ENCODE results near the gene FOSL2. TPM values are rescaled to one million over a fixed set of nuclear protein-coding genes. Genes with fewer than 3 reads are reported as not detected.

FOSL2 gene
- total RNA-seq, 1 experiment from 2014 or later = 44.8 TPM

DNA sequence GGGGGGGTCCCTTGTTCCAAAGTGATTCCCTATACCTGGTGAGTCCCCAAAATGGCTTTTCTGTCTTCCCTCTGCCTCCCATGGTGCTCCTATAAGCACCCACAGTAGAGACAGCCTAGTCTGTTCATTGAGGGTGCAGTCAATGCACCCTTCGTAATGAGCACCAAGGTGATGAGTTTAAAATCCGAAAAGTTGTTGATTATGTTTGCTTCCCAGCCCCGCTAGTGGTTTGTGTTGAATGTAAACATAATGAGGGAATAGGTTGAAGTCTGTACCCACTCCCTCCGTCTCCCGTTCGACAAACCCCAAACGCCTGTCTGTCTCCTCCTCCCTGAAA lies 2.3 kb downstream of the FOSL2 start:
- DNase-seq (ENCODE audit: low read depth) = no peak

DNA sequence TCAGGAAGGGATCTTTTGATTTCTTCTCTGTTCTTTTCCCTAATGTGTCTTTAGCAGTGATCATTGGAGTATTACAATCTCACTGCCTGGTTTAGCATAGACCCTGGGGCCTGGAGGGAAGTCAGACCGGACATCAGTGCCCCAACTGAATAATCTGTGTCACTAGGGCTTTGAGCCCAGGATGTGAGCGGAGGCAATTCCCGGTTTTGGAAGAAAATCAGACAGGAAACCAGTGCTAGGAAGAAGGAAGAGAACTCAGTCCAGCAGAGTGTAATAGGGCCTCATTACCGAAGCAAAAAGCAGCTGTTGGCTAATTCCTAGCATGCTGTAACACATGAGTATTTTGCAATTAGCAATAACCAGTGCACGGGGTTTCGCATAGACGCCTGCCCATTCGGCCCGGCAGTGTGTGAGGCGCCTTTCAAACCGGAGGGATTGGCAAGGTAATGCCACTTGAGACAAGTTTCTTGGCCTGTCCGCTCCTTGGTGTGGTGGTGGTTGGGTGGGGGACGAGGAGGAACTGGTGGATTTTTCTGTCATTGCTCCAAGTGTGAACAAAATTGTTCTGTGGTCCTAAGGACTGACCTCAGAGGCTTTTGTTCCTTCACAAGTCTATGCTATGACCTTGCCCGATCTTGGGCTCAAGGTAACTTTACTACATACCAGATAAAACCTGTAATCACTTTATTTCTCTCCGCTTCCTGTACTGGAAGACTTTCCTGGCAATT lies 2.8 kb downstream of the FOSL2 start:
- peak; percentile 72 for DNase-seq (ENCODE audit: low read depth)

DNA sequence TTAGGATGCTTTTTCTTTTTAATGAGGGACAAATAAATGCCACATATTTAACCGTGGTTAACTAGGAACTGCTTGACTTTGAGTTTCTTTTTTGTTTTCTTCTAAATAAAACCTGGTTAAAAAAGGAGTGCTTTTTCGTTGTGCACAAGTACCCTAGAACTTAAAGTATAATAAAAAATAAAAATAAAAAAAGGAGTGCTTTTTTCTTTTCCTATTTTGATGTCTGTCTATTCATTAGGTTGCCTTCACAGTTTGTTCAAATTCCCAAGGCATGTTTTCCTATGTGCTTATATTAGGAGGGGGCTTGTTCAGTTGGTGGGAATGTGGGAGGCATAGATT lies 4.4 kb downstream of the FOSL2 start:
- no peak for DNase-seq (ENCODE audit: low read depth)

DNA sequence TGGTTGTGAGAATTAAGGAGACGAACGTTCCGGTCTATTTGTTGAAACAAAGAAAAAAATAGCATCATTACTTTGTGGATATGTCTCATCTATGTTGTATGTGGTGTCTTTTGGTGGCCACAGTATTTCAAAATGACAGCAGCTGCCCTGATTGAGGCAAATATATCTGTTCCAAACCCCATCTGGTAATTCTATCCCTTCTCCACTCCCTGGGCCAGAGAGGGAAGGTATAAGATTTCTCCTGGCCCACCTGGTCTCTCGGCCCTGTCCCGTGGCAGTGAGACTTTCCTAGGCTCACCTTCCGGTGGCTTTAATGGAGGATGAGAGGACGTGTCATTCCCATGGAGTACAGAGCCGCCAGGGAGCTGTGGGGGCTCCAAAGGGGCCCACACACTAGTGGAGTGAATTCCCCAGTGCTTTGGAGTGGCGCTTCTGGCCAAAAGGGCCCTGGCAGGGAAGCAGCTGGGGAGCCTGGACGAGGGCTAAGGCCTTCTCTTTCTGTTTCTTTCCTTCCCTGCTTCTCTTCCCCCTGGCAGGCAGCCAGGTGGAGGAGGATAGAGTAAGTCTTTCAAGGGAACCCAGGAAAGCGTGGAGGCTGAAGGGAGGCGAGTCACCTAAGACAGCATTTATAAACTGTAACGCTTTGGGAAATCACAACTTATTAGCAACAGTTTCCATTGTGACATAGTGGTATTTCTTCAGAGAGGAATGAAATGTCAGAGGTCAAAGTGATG lies 5.6 kb downstream of the FOSL2 start:
- peak; percentile 73 for DNase-seq (ENCODE audit: low read depth)

DNA sequence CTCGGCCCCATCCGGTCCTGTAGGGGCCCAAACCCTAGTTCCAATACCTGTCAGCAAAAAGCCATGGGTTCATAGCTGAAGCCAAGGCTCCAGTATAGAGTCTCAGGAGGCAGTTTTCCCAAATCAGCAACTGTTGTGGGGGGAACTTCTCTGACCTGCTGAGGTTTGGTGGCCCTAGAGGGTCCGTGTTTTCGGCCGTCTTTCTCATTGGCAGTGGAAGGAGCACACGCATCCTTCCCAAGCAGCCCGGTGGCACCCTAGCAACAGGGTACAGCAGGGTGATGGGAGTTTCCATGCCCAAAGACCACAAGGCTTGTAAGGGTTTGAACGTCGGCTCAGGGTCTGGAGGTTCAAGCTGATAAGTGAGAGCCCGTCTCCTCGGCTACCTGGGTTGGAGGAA lies 6.6 kb downstream of the FOSL2 start:
- DNase-seq (ENCODE audit: low read depth) = no peak

DNA sequence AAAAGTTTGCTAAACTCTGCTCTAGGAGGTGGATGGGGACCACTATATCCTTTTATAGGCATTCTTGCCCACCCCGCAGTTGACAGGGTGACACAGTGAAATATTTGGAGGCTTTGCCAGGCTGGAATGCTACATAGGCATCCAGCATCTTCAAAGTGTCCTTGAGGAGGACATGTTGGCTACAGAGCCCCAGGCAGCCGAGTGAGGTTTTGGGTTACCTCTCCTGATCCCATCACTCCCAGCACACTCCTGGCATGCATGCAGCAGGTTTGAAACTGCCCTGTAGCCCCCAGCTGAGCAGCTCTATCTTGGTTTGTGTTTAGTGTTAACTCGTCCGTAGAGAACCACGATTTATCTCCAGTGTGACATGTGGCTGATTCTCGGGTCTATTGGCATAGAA lies 7.3 kb downstream of the FOSL2 start:
- peak; percentile 50 for DNase-seq (ENCODE audit: low read depth)

DNA sequence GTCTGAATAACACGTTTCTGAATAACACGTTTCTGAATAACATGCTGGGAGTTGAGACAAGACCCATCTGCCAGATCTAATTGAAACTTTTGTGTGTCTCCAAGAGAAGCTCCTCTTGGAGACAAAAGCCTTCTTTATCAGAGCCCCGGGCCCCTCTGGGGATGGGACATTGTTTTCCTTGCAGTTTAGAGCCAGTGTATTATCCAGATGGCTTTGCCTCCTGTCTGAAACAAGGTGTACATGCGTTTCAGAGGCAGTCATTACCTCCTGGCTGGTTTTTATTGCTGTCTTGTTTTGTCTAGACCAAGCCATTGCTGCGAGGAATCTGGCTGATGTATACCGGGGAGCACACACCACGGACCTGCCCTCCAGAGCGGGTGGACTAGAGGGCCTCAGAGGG lies 7.8 kb downstream of the FOSL2 start:
- DNase-seq (ENCODE audit: low read depth) = no peak

DNA sequence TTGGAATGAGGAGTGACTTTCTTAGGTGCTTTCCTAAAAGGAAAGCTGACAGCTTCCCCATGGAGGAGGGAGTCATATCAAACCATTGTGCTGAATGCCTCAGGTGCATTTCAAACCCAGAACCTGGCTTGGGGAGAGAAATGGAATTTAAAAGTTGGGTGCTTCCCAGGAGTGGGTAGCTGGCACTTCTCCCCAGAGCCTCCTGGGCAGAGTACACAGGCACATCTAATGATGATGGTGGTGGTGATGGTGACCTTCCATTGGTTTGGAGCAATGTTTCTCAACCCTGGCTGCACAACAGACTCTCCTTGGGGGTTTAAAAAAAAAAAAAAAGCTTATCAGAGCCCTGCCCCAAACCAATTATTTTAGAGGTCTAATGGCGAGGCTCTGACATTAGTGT lies 8.3 kb downstream of the FOSL2 start:
- no peak for DNase-seq (ENCODE audit: low read depth)

DNA sequence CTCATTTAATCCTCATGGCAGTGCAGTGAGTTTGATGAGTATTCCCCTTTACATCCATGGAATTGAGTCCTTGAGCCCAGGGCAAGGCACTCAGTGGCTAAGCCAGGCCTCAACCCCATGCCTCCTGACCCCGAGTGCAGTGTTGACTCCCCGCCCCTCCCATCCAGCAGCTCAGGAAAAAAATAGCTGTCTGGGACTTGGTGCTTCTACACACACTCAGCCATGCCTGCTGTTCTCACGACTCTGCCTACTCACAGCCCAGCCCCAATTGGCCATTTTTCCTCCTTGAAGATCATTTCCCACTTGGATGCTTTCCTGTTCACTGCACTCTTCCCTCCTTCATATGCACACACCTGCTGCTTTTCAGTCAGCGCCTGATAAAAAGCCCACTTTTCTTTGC lies 8.8 kb downstream of the FOSL2 start:
- no peak for DNase-seq (ENCODE audit: low read depth)

DNA sequence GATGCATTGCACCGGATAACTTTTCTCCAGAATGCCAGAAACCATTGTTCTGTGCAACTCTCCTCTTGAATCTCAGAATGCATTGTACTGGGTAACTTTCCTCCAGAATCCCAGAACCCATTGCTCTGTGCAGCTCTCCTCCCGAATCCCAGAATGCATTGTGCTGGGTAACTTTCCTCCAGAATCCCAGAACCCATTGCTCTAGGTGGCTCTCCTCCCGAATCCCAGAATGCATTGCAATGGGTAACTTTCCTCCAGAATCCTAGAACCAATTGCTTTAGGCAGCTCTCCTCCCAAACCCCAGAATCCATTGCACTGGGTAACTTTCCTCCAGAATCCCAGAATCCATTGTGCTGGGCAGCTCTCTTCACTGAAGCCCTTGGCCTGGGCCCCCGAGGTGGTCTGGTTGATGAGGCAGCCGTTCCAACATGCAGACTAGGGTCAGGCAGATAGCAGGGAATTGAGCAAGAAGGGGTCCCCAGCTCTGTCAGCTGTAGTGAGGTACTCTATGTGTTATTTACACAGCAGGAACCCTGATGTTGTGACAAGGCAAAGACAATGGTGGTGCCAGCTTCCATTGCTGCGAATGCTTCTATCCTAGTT lies 9.4 kb downstream of the FOSL2 start:
- DNase-seq (ENCODE audit: low read depth) = no peak

DNA sequence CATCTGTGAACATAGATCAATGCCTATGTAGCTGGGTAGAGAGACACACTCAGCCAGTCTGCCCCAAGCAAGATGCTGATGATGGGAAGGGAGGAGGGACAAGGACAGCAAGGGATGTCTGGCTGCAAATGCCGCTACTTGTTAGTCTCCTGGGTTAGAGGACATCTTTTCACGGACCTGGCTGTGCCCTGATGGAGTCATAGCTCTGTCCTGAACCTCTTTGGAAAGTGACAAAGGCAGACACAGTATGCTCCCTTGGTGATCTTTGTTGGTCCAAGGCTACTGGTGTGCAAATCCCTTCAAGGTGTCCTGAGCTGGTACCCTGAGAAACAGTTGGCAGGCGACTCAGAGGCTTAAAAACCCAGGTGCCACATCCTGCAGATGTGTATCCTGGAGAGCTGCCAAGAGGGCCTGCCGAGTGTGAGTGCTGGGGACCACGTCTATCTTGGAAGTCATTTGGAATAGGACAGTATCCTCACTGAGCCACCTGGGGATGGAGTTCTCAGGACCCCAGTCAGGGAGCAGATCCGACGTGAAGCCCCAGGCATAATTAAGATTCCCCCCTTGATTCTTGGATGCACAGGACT lies 10.8 kb downstream of the FOSL2 start:
- DNase-seq (ENCODE audit: low read depth) = peak; percentile 51

DNA sequence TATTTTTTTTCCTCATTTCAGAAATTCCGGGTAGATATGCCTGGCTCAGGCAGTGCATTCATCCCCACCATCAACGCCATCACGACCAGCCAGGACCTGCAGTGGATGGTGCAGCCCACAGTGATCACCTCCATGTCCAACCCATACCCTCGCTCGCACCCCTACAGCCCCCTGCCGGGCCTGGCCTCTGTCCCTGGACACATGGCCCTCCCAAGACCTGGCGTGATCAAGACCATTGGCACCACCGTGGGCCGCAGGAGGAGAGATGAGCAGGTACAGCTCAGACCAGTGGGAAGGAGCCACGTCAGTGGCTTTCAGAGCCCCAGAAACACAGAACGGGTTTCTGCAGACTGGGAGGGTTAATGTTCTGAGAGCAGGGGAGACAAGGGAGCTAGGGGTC lies 11.4 kb downstream of the FOSL2 start:
- no peak for DNase-seq (ENCODE audit: low read depth)

DNA sequence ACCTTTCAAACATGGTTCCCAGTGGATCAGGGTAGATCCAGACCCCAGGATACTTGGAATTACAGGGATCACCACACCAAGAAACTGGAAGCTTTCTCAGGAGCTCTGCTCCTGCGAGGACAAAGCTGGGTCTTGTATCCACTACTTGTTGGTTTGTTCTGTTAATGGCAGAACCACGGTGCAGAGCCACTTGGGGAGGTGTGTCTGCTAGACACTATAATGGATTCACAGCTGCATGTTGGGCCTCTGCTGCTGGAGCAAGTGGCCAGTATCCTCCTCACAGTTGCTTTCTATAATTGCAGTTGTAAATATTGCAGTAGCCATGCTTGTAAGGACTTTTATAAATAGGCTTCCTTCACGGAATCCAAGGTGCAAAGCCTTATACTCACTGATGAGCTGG lies 12.9 kb downstream of the FOSL2 start:
- DNase-seq (ENCODE audit: low read depth) = no peak

DNA sequence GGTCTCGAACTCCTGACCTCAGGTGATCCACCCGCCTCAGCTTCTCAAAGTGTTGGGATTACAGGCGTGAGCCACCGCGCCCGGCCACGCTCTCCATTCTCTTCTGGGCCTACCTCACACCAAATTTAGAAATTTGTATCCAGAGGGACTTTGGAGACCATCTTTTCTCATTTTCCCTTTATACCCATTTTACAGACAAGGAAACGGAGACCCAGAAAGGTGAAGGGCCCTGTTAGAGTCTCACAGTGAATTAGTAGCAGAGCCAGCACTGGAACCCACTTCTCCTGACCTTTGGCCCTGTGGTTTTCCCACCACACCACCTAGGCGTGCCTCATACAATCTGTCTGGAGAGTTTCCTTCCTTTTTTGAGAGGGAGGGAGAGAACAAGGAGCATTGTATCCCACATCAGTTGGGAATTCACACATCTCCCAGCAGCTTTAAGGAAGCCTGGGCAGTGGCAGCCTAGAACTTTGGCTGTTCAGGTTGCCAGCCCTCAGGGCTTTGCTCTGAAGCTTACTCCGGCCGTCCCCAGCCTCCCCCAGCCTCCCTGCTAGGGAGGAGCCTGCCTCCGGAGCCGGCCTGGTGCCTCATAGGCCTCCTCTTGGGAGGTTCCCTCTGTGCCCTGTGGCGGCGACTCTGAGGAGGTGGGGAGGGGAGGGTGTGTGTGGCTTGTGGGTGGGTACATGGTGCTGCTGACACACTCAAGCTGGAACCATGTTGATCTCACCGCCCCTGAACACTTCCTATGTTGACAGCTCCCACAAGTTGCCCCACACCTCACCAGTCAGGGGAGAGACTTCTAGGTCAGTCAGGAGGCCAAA lies 13.8 kb downstream of the FOSL2 start:
- DNase-seq (ENCODE audit: low read depth) = peak; percentile 96

DNA sequence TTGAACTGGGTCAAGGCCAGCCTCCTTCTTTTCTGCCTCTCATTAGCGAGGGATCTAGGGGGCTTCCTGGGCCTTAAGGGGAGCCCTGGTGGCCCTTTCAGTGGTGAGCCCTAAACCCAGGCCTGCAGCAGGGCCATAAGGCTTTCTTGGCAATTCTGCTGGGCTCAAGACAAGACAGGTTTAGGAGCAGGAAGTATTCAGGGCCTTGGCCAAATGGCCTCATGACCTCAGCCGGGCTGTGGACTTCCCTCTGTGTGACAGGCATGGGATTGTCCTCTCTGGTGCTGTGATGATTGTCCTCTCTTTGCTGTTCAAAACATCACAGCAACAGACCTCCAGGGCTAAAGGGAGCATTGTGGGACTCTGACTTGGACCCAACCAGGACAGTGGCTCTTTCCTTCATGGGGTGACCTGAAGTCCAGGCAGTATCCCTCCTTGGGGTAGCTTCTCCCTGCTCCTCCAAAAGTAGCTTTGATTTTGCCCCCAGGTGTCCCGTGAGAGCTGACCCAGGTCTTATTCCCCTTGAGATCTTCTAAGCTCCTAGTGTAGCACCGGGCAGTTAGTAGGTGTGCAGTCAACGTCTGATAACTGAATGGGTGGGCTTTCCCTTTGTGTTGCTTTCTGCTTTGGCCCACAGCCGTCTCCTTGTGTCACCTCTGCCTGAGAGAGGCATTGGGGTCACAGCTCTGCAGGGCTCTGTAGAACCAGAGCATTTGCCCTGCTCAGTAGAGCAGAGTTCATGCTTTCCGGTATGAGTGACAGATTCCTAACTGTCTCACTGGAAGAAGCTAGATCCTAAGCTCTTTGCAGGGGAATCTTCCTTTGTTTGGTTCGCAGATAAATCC lies 14.7 kb downstream of the FOSL2 start:
- DNase-seq (ENCODE audit: low read depth) = no peak

DNA sequence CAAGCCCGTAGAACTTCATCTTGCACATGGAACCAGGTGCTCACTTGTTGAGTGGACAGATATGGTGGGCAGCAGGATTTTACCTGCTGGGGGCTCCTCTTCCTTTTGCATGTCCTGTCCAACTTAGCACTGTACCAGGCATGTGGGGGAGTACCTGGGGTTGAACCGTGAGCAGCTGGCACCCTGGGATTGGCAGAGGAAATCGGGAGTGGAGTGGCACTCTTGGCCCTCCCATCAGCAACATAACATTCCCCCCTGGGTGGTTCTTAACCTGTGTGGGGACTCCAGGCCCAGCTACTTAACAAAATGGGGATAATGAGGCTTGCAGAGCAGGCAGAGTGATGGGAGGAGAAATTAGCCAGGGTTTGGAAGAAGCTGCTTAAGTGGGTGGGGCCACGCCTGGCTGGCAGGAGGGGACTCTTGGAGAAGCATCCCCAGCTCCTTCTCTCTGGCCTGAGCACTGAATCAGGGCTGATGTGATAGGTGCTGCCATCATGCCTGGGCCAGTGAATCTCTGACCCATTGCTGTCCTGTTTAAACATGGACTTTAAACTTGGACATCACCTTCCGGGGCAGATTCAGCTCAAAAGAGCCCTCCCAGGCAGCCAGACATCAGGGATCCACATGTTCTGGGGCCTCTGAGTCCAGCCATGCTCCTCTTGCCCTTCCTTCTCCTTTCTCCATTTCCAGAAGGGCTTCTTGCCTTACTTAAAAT lies 15.5 kb downstream of the FOSL2 start:
- peak; percentile 51 for DNase-seq (ENCODE audit: low read depth)

DNA sequence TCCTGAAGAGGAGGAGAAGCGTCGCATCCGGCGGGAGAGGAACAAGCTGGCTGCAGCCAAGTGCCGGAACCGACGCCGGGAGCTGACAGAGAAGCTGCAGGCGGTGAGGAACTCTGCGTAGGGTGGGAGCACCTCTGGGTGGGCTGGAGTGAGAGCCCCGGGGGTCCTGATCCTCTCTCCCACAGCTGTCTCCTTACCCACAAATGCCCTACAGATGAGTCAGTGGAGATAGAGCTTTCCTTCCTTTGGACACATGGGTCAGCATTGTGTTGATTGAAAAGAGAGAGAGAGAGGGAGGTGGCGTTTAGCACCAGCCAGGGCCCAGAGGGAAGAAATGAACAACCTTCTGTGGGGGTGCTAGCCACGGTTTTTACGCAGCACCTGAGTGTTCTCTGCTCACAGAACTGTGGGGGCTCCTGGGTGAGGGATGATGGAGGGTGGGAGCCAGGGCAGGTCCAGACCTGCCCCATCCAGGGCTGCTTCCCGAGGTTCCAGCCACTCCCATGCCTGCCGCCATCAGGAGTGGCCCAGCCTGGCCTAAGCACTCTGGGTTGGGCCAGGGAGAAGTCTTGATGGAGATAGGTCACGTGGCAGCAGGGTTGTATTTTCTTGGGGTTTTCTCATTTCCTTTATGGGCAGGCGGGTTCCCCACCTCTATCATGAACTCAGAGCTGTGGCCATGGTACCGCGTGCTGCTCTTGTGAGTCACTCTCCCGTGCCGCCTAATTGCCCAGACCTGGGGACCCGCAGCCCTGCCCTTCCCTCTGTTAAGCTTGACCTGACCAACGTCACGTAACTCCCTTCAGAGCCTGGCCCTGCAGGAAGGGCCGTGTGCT lies 16.3 kb downstream of the FOSL2 start:
- peak; percentile 100 for DNase-seq (ENCODE audit: low read depth)

DNA sequence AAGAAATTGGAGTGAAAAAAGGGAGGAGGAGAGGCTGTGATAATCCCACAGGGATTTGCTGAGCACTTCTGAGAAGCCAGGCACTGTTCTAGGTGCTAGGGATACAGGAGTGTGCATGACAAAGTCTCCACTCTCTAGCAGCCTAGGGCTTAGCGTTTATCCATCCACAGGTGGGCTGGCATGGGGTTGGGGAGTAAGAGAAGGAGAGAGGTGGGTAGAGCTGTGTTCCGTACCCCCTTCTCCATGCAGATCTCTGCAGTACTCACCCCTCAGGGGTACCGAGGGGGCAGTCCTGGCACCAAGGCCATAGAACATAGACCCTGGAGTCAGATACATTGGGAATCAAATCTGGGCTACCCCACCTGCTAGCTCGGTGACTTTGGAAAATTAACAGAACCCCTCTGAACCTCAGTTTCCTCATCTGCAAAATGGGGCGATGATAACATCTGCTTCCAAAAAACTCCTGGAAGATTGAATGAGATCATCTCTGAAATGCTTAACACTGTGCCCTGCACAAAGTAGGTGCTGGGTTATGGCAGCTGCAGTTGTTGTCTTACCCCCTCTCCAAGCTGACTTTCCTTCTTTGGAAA lies 18.6 kb downstream of the FOSL2 start:
- DNase-seq (ENCODE audit: low read depth) = no peak

DNA sequence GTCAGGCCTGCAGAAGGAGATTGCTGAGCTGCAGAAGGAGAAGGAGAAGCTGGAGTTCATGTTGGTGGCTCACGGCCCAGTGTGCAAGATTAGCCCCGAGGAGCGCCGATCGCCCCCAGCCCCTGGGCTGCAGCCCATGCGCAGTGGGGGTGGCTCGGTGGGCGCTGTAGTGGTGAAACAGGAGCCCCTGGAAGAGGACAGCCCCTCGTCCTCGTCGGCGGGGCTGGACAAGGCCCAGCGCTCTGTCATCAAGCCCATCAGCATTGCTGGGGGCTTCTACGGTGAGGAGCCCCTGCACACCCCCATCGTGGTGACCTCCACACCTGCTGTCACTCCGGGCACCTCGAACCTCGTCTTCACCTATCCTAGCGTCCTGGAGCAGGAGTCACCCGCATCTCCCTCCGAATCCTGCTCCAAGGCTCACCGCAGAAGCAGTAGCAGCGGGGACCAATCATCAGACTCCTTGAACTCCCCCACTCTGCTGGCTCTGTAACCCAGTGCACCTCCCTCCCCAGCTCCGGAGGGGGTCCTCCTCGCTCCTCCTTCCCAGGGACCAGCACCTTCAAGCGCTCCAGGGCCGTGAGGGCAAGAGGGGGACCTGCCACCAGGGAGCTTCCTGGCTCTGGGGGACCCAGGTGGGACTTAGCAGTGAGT lies 19.4 kb downstream of the FOSL2 start:
- no peak for DNase-seq (ENCODE audit: low read depth)
